ENCODE results near the gene GM2A. TPM values are rescaled to one million over a fixed set of nuclear protein-coding genes. Genes with fewer than 3 reads are reported as not detected.
A peak's percentile ranks its signal among the peaks of the same experiment; 100 is the strongest.

The GM2A gene
- 36.6 TPM for total RNA-seq
- 38.4 TPM for polyA plus RNA-seq
- long read RNA-seq, donor 1, partial matches to known transcripts: 0 of 1 reads
- long read RNA-seq, donor 1, other reads (novel, unspliced or antisense): 0 of 1 reads
- long read RNA-seq, donor 2: 0 reads
- long read RNA-seq, donor 3, partial matches to known transcripts: 9 of 21 reads
- long read RNA-seq, donor 3, other reads (novel, unspliced or antisense): 9 of 21 reads
- long read RNA-seq, donor 4: 0 reads
- long read RNA-seq, donor 5, transcript GM2A-201 (4 exons, 3,896 nt): major isoform, 15 of 66 reads
- long read RNA-seq, donor 5, partial matches to known transcripts: 32 of 66 reads
- long read RNA-seq, donor 5, other reads (novel, unspliced or antisense): 19 of 66 reads
- long read RNA-seq, donor 6, transcript GM2A-201 (4 exons, 3,896 nt): major isoform, 7 of 7 reads
- long read RNA-seq, donor 6, partial matches to known transcripts: 0 of 7 reads
- long read RNA-seq, donor 6, other reads (novel, unspliced or antisense): 0 of 7 reads
- long read RNA-seq, donor 7, transcript GM2A-201 (4 exons, 3,896 nt): major isoform, 11 of 12 reads
- long read RNA-seq, donor 7, partial matches to known transcripts: 0 of 12 reads
- long read RNA-seq, donor 7, other reads (novel, unspliced or antisense): 0 of 12 reads
- long read RNA-seq, donor 8, transcript GM2A-201 (4 exons, 3,896 nt): major isoform, 6 of 6 reads
- long read RNA-seq, donor 8, partial matches to known transcripts: 0 of 6 reads
- long read RNA-seq, donor 8, other reads (novel, unspliced or antisense): 0 of 6 reads
- long read RNA-seq, donor 9, partial matches to known transcripts: 6 of 9 reads
- long read RNA-seq, donor 9, other reads (novel, unspliced or antisense): 0 of 9 reads
- long read RNA-seq, donor 10, transcript GM2A-201 (4 exons, 3,896 nt): major isoform, 7 of 28 reads
- long read RNA-seq, donor 10, partial matches to known transcripts: 10 of 28 reads
- long read RNA-seq, donor 10, other reads (novel, unspliced or antisense): 11 of 28 reads

- DNase-seq (ENCODE audit: low read depth in 6 of 9, low spot score in 9 of 9): peak; percentile 91 to 98 (median 97)
- under 1% methylated on average over 52 of the region's 52 CpGs for WGBS
- peak within 1 kb of the TSS; percentile 55 to 75 for H3K4me3 ChIP-seq (ENCODE audit: low read length in 2 of 2)
- peaks cover 0 to 4% of the 10 kb centered on the region in 2 donors for H3K36me3 ChIP-seq (ENCODE audit: control insufficient read depth in 2 of 2, insufficient read depth in 2 of 2, low read length in 1 of 2)
- peak within 1 kb of the TSS; percentile 49 to 69 for H3K27ac ChIP-seq (ENCODE audit: low read depth in 1 of 2, low read length in 1 of 2)
- no peaks in the 10 kb centered on the region for H3K9me3 ChIP-seq (ENCODE audit: control insufficient read depth in 2 of 2, insufficient read depth in 1 of 2, low read length in 1 of 2)
- peaks cover 0 to 25% of the 10 kb centered on the region in 2 donors for H3K4me1 ChIP-seq (ENCODE audit: control insufficient read depth in 2 of 2, insufficient read depth in 2 of 2, low read length in 2 of 2)
- H3K27me3 ChIP-seq (ENCODE audit: control insufficient read depth in 2 of 2, insufficient read depth in 1 of 2, low read length in 1 of 2): no peaks in the 10 kb centered on the region
Measured at GRCh38 chr5:151252762-151253604, at the start of gene GM2A. Gene GM2A (plus strand): TSS chr5:151253185. CDS start chr5:151253217, 32 bp downstream.

GRCh38 chr5:151204051-151204450 lies 48.9 kb upstream of the GM2A start:
- Histone ChIP-seq H3K27ac (ENCODE audit: low read depth in 1 of 2, low read length in 1 of 2) (no peak overlapping the region), H3K36me3 (ENCODE audit: control insufficient read depth in 2 of 2, insufficient read depth in 2 of 2, low read length in 1 of 2) (peaks cover 24 to 54% of the 10 kb centered on the region in 2 donors), H3K4me1 (ENCODE audit: control insufficient read depth in 2 of 2, insufficient read depth in 2 of 2, low read length in 2 of 2) (peaks cover 30 to 38% of the 10 kb centered on the region in 2 donors), H3K27me3 (ENCODE audit: control insufficient read depth in 2 of 2, insufficient read depth in 1 of 2, low read length in 1 of 2) (no peaks in the 10 kb centered on the region), H3K4me3 (ENCODE audit: low read length in 2 of 2) (no peak overlapping the region), H3K9me3 (ENCODE audit: control insufficient read depth in 2 of 2, insufficient read depth in 1 of 2, low read length in 1 of 2) (no peaks in the 10 kb centered on the region)
- WGBS: 98% methylated on average over 5 of the region's 5 CpGs
- no peak for DNase-seq (ENCODE audit: low read depth in 6 of 9, low spot score in 9 of 9)

- Histone ChIP-seq H3K27ac (ENCODE audit: low read depth in 1 of 2, low read length in 1 of 2) (peak overlapping the region; percentile 17 to 18), H3K36me3 (ENCODE audit: control insufficient read depth in 2 of 2, insufficient read depth in 2 of 2, low read length in 1 of 2) (peaks cover 14 to 41% of the 10 kb centered on the region in 2 donors), H3K4me1 (ENCODE audit: control insufficient read depth in 2 of 2, insufficient read depth in 2 of 2, low read length in 2 of 2) (peaks cover 37 to 51% of the 10 kb centered on the region in 2 donors), H3K4me3 (ENCODE audit: low read length in 2 of 2) (no peak overlapping the region), H3K27me3 (ENCODE audit: control insufficient read depth in 2 of 2, insufficient read depth in 1 of 2, low read length in 1 of 2) (no peaks in the 10 kb centered on the region), H3K9me3 (ENCODE audit: control insufficient read depth in 2 of 2, insufficient read depth in 1 of 2, low read length in 1 of 2) (no peaks in the 10 kb centered on the region)
- DNase-seq (ENCODE audit: low read depth in 6 of 9, low spot score in 9 of 9): no peak
- 97% methylated on average over 10 of the region's 10 CpGs for WGBS
Measured at GRCh38 chr5:151205411-151205810, 47.6 kb upstream of the GM2A start.

DNA sequence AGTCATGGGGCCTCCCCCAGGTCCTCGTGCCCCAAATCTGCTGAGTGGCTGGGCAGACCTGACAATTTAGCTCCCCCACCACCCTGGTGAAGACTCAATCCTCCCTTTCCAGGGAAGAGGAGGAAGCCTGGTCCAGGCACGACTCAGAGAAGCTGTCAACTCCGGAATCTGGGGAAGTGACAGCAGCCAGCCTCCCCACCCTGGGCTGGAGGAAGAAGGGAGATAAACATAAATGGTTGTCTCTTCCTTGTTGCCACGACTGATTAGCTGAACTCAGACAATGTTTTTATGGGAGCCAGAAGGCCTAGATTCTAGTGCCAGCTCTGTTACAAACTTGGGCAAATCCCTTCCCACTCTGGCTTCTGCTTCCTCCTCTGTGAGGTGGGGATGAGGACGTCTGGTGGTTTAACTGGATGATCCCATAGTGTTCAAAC lies 44.5 kb upstream of the GM2A start:
- H3K4me1 ChIP-seq (ENCODE audit: control insufficient read depth in 2 of 2, insufficient read depth in 2 of 2, low read length in 2 of 2): peaks cover 35 to 64% of the 10 kb centered on the region in 2 donors
- no peaks in the 10 kb centered on the region for H3K27me3 ChIP-seq (ENCODE audit: control insufficient read depth in 2 of 2, insufficient read depth in 1 of 2, low read length in 1 of 2)
- no peaks in the 10 kb centered on the region for H3K9me3 ChIP-seq (ENCODE audit: control insufficient read depth in 2 of 2, insufficient read depth in 1 of 2, low read length in 1 of 2)
- peak overlapping the region; percentile 87 to 88 for H3K27ac ChIP-seq (ENCODE audit: low read depth in 1 of 2, low read length in 1 of 2)
- H3K4me3 ChIP-seq (ENCODE audit: low read length in 2 of 2): no peak overlapping the region
- peak in 1 of 9 donors; percentile 28 for DNase-seq (ENCODE audit: low read depth in 6 of 9, low spot score in 9 of 9)
- peaks cover 3 to 22% of the 10 kb centered on the region in 2 donors for H3K36me3 ChIP-seq (ENCODE audit: control insufficient read depth in 2 of 2, insufficient read depth in 2 of 2, low read length in 1 of 2)
- 51% methylated on average over 5 of the region's 5 CpGs for WGBS

GRCh38 chr5:151212406-151212798 lies 40.6 kb upstream of the GM2A start:
- DNase-seq (ENCODE audit: low read depth in 6 of 9, low spot score in 9 of 9): no peak
- H3K27me3 ChIP-seq (ENCODE audit: control insufficient read depth in 2 of 2, insufficient read depth in 1 of 2, low read length in 1 of 2): no peaks in the 10 kb centered on the region
- WGBS: 28% methylated on average over 3 of the region's 3 CpGs
- peaks cover 29 to 89% of the 10 kb centered on the region in 2 donors for H3K4me1 ChIP-seq (ENCODE audit: control insufficient read depth in 2 of 2, insufficient read depth in 2 of 2, low read length in 2 of 2)
- peak overlapping the region; percentile 76 to 84 for H3K4me3 ChIP-seq (ENCODE audit: low read length in 2 of 2)
- peak overlapping the region; percentile 96 to 98 for H3K27ac ChIP-seq (ENCODE audit: low read depth in 1 of 2, low read length in 1 of 2)
- peaks cover 21 to 47% of the 10 kb centered on the region in 2 donors for H3K36me3 ChIP-seq (ENCODE audit: control insufficient read depth in 2 of 2, insufficient read depth in 2 of 2, low read length in 1 of 2)
- no peaks in the 10 kb centered on the region for H3K9me3 ChIP-seq (ENCODE audit: control insufficient read depth in 2 of 2, insufficient read depth in 1 of 2, low read length in 1 of 2)

- 3% methylated on average over 9 of the region's 9 CpGs for WGBS
- peaks cover 33 to 94% of the 10 kb centered on the region in 2 donors for H3K4me1 ChIP-seq (ENCODE audit: control insufficient read depth in 2 of 2, insufficient read depth in 2 of 2, low read length in 2 of 2)
- H3K27ac ChIP-seq (ENCODE audit: low read depth in 1 of 2, low read length in 1 of 2): peak overlapping the region; percentile 96 to 97
- H3K36me3 ChIP-seq (ENCODE audit: control insufficient read depth in 2 of 2, insufficient read depth in 2 of 2, low read length in 1 of 2): peaks cover 36 to 58% of the 10 kb centered on the region in 2 donors
- peak in 8 of 9 donors; percentile 74 to 96 (median 88) for DNase-seq (ENCODE audit: low read depth in 6 of 9, low spot score in 9 of 9)
- H3K4me3 ChIP-seq (ENCODE audit: low read length in 2 of 2): peak overlapping the region; percentile 76 to 84
- H3K9me3 ChIP-seq (ENCODE audit: control insufficient read depth in 2 of 2, insufficient read depth in 1 of 2, low read length in 1 of 2): no peaks in the 10 kb centered on the region
- H3K27me3 ChIP-seq (ENCODE audit: control insufficient read depth in 2 of 2, insufficient read depth in 1 of 2, low read length in 1 of 2): no peaks in the 10 kb centered on the region
Measured at GRCh38 chr5:151213803-151214613, 39.0 kb upstream of the GM2A start.

GRCh38 chr5:151214614-151215545 lies 38.1 kb upstream of the GM2A start:
- peak in 5 of 9 donors; percentile 71 to 90 (median 78) for DNase-seq (ENCODE audit: low read depth in 6 of 9, low spot score in 9 of 9)
- H3K4me1 ChIP-seq (ENCODE audit: control insufficient read depth in 2 of 2, insufficient read depth in 2 of 2, low read length in 2 of 2): peaks cover 32 to 92% of the 10 kb centered on the region in 2 donors
- 34% methylated on average over 10 of the region's 10 CpGs for WGBS
- peak overlapping the region; percentile 76 to 84 for H3K4me3 ChIP-seq (ENCODE audit: low read length in 2 of 2)
- peak overlapping the region; percentile 96 to 97 for H3K27ac ChIP-seq (ENCODE audit: low read depth in 1 of 2, low read length in 1 of 2)
- no peaks in the 10 kb centered on the region for H3K27me3 ChIP-seq (ENCODE audit: control insufficient read depth in 2 of 2, insufficient read depth in 1 of 2, low read length in 1 of 2)
- H3K9me3 ChIP-seq (ENCODE audit: control insufficient read depth in 2 of 2, insufficient read depth in 1 of 2, low read length in 1 of 2): no peaks in the 10 kb centered on the region
- H3K36me3 ChIP-seq (ENCODE audit: control insufficient read depth in 2 of 2, insufficient read depth in 2 of 2, low read length in 1 of 2): peaks cover 40 to 64% of the 10 kb centered on the region in 2 donors
